ENCODE results near the gene ZDHHC4.

ZDHHC4 gene

GRCh38 chr7:6554848-6555247 lies 22.4 kb upstream of the ZDHHC4 start:
- no peak overlapping the region for H3K4me3 ChIP-seq
- no peak for DNase-seq (ENCODE audit: low read depth, low spot score)
- TF ChIP-seq FOXP2 (optimal IDR thresholded peaks at IDR 0.05; ENCODE audit: control extremely low read depth, extremely low read length, insufficient read depth) (no peak), POLR2AphosphoS5 (IDR thresholded peaks at IDR 0.05; ENCODE audit: borderline replicate concordance, low read depth, low read length) (no peak), EZH2 (IDR thresholded peaks at IDR 0.05) (no peak)
- H3K36me3 ChIP-seq (ENCODE audit: insufficient read depth, low read length): no peaks in the 10 kb centered on the region
- no peak overlapping the region for H3K27ac ChIP-seq
- H3K9me3 ChIP-seq (ENCODE audit: low read depth, low read length): no peaks in the 10 kb centered on the region
- no peak overlapping the region for H3K9ac ChIP-seq (ENCODE audit: insufficient read length)

DNA sequence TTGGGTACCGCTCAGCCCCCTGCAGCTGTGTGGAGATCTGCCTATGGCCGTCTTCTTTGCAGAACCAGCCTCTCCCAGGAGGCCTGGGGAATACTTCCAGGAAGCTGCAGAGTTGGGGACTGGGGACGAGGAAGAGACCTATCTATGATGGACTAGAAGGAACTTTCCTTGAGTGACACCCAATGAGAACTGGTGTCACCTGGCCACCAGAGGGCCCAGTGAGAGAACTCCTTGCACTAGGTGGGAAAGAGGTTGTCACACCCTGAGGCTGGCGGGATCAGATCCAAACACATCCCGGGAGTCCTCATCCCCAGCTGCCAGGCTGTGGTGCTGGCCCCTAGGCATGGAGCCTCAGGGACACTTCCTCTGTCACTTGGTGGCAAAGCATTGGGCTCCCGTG lies 21.1 kb upstream of the ZDHHC4 start:
- Histone ChIP-seq H3K36me3 (ENCODE audit: insufficient read depth, low read length) (no peaks in the 10 kb centered on the region), H3K9me3 (ENCODE audit: low read depth, low read length) (no peaks in the 10 kb centered on the region), H3K9ac (ENCODE audit: insufficient read length) (no peak overlapping the region), H3K4me3 (no peak overlapping the region), H3K27ac (no peak overlapping the region)
- DNase-seq (ENCODE audit: low read depth, low spot score): no peak
- TF ChIP-seq FOXP2 (optimal IDR thresholded peaks at IDR 0.05; ENCODE audit: control extremely low read depth, extremely low read length, insufficient read depth): no peak
- no peak for TF ChIP-seq POLR2AphosphoS5 (IDR thresholded peaks at IDR 0.05; ENCODE audit: borderline replicate concordance, low read depth, low read length)
- TF ChIP-seq EZH2 (IDR thresholded peaks at IDR 0.05): no peak

DNA sequence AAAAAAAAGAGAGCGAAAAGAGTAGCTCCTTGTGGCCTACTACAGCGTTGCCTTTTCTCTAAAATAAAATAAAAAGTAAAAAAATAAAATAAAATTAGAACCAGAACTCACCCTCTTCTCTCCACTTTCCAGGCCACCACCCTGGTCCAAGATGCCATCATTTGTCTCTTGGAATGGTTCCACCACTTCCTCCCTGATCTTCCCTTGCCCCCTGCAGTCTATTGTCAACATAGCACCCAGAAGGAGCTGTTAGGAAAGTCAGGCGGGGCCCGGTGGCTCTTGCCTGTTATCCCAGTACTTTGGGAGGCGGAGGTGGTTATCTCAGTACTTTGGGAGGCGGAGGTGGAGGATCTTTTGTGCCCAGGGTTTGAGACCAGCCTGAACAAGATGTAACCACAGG lies 18.4 kb upstream of the ZDHHC4 start:
- Histone ChIP-seq H3K9ac (ENCODE audit: insufficient read length) (no peak overlapping the region), H3K36me3 (ENCODE audit: insufficient read depth, low read length) (no peaks in the 10 kb centered on the region), H3K9me3 (ENCODE audit: low read depth, low read length) (no peaks in the 10 kb centered on the region), H3K4me3 (no peak overlapping the region), H3K27ac (no peak overlapping the region)
- DNase-seq (ENCODE audit: low read depth, low spot score): no peak
- no peak for TF ChIP-seq FOXP2 (optimal IDR thresholded peaks at IDR 0.05; ENCODE audit: control extremely low read depth, extremely low read length, insufficient read depth)
- no peak for TF ChIP-seq POLR2AphosphoS5 (IDR thresholded peaks at IDR 0.05; ENCODE audit: borderline replicate concordance, low read depth, low read length)
- no peak for TF ChIP-seq EZH2 (IDR thresholded peaks at IDR 0.05)

DNA sequence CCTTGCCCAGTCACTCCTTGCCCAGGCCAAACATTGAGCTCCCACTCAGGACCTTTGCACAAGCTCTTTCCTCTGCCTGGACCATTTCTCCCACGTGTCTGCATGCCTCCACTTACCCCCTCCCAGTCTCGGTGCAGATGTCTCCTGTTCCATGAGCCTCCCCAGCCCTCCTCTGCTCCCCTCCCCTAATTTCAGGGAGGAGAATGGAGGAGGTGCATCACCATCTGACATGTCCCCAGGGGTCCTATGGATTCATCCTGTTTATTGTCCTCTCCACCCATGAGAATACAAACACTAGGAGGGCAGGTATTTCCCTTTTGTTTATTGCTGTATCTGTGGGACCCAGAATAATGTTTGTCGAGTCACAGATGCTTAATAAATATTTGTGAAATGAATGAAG lies 17.4 kb upstream of the ZDHHC4 start:
- DNase-seq (ENCODE audit: low read depth, low spot score): no peak
- no peak overlapping the region for H3K4me3 ChIP-seq
- no peak overlapping the region for H3K27ac ChIP-seq
- H3K36me3 ChIP-seq (ENCODE audit: insufficient read depth, low read length): no peaks in the 10 kb centered on the region
- H3K9ac ChIP-seq (ENCODE audit: insufficient read length): no peak overlapping the region
- no peaks in the 10 kb centered on the region for H3K9me3 ChIP-seq (ENCODE audit: low read depth, low read length)
- TF ChIP-seq EZH2 (IDR thresholded peaks at IDR 0.05) (no peak), POLR2AphosphoS5 (IDR thresholded peaks at IDR 0.05; ENCODE audit: borderline replicate concordance, low read depth, low read length) (no peak), FOXP2 (optimal IDR thresholded peaks at IDR 0.05; ENCODE audit: control extremely low read depth, extremely low read length, insufficient read depth) (no peak)

DNA sequence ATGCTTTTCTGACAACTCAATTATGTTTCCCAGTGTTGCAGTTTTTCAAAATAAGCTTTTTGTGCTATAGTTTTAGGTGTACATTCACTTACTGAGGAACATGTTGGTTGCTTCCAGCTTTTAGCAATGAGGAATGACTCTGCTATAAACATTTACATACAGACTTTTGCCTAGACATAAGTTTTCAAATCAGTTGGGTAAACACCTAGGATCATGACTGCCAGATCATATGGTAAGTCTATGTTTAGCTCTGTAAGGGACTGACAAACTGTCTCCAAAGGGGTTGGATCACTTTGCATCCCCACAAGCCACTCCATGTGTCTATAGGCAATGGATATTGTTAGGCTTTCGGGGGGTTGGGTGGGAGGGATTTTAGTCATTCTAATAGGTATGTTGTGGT lies 15.1 kb upstream of the ZDHHC4 start:
- no peak for TF ChIP-seq EZH2 (IDR thresholded peaks at IDR 0.05)
- no peak for TF ChIP-seq FOXP2 (optimal IDR thresholded peaks at IDR 0.05; ENCODE audit: control extremely low read depth, extremely low read length, insufficient read depth)
- no peak for TF ChIP-seq POLR2AphosphoS5 (IDR thresholded peaks at IDR 0.05; ENCODE audit: borderline replicate concordance, low read depth, low read length)
- no peaks in the 10 kb centered on the region for H3K9me3 ChIP-seq (ENCODE audit: low read depth, low read length)
- H3K36me3 ChIP-seq (ENCODE audit: insufficient read depth, low read length): no peaks in the 10 kb centered on the region
- no peak overlapping the region for H3K27ac ChIP-seq
- no peak overlapping the region for H3K9ac ChIP-seq (ENCODE audit: insufficient read length)
- no peak overlapping the region for H3K4me3 ChIP-seq
- DNase-seq (ENCODE audit: low read depth, low spot score): no peak

DNA sequence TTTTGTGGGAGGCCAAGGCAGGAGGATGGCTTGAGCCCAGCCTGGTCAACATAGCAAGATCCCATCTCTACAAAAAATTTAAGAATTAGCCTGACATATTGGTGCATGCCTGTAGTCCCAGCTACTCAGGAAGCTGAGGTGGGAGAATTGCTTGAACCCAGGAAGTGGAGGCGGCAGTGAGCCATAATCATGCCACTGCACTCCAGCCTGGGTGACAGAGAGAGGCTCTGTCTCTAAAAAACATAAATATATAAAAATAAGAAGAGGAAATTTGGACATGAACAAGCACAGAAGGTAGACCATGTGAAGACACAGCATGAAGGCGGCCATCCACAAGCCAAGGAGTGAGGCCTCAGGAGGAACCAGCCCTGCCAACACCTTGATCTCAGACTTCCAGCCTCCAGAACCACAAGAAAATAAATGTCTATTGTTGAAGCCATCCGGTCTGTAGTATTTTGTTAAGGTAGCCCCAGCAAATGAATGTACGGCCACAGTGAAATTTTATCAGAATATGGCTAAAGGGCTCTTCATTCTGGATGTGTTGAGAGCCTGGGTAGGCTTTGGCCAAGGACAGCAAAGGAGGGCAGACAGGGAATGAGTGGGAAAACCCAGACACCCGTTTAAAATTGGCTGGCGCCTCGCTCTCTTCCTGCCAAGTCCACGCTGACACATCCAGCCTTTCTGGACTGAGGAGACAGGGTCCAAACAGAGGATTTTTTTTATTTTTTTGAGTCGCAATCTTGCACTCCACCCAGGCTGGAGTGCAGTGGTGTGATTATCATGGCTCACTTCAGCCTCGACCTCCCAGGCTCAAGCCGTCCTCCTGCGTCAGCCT lies 13.1 kb upstream of the ZDHHC4 start:
- Histone ChIP-seq H3K9me3 (ENCODE audit: low read depth, low read length) (no peaks in the 10 kb centered on the region), H3K4me3 (no peak overlapping the region), H3K36me3 (ENCODE audit: insufficient read depth, low read length) (no peaks in the 10 kb centered on the region), H3K27ac (no peak overlapping the region), H3K9ac (ENCODE audit: insufficient read length) (no peak overlapping the region)
- TF ChIP-seq POLR2AphosphoS5 (IDR thresholded peaks at IDR 0.05; ENCODE audit: borderline replicate concordance, low read depth, low read length) (no peak), EZH2 (IDR thresholded peaks at IDR 0.05) (no peak), FOXP2 (optimal IDR thresholded peaks at IDR 0.05; ENCODE audit: control extremely low read depth, extremely low read length, insufficient read depth) (no peak)
- DNase-seq (ENCODE audit: low read depth, low spot score): no peak

GRCh38 chr7:6565655-6566054 lies 11.6 kb upstream of the ZDHHC4 start:
- H3K4me3 ChIP-seq: no peak overlapping the region
- no peak overlapping the region for H3K9ac ChIP-seq (ENCODE audit: insufficient read length)
- no peak for TF ChIP-seq FOXP2 (optimal IDR thresholded peaks at IDR 0.05; ENCODE audit: control extremely low read depth, extremely low read length, insufficient read depth)
- TF ChIP-seq EZH2 (IDR thresholded peaks at IDR 0.05): no peak
- no peak for TF ChIP-seq POLR2AphosphoS5 (IDR thresholded peaks at IDR 0.05; ENCODE audit: borderline replicate concordance, low read depth, low read length)
- no peak overlapping the region for H3K27ac ChIP-seq
- no peak for DNase-seq (ENCODE audit: low read depth, low spot score)
- H3K36me3 ChIP-seq (ENCODE audit: insufficient read depth, low read length): no peaks in the 10 kb centered on the region
- no peaks in the 10 kb centered on the region for H3K9me3 ChIP-seq (ENCODE audit: low read depth, low read length)

GRCh38 chr7:6567886-6568285 lies 9.4 kb upstream of the ZDHHC4 start:
- no peaks in the 10 kb centered on the region for H3K9me3 ChIP-seq (ENCODE audit: low read depth, low read length)

More at GRCh38 chr7:6567886-6568285, 9.4 kb upstream of the ZDHHC4 start:
- no peak for DNase-seq (ENCODE audit: low read depth, low spot score)
- Histone ChIP-seq H3K27ac (no peak overlapping the region), H3K4me3 (no peak overlapping the region), H3K9ac (ENCODE audit: insufficient read length) (no peak overlapping the region), H3K36me3 (ENCODE audit: insufficient read depth, low read length) (no peaks in the 10 kb centered on the region)
- TF ChIP-seq FOXP2 (optimal IDR thresholded peaks at IDR 0.05; ENCODE audit: control extremely low read depth, extremely low read length, insufficient read depth): no peak
- TF ChIP-seq EZH2 (IDR thresholded peaks at IDR 0.05): no peak
- no peak for TF ChIP-seq POLR2AphosphoS5 (IDR thresholded peaks at IDR 0.05; ENCODE audit: borderline replicate concordance, low read depth, low read length)

Measured in SK-N-MC (cell line).